ENCODE data around the gene PICK1.
"Not testable (repeated sequence)": the region's sequence is repeated elsewhere in the genome, so short reads cannot be mapped to it uniquely, and the experiment has no call there.

Gene PICK1

GRCh38 chr22:38031491-38031890, 25.7 kb upstream of the PICK1 start:
- DNase-seq: no peak

DNA sequence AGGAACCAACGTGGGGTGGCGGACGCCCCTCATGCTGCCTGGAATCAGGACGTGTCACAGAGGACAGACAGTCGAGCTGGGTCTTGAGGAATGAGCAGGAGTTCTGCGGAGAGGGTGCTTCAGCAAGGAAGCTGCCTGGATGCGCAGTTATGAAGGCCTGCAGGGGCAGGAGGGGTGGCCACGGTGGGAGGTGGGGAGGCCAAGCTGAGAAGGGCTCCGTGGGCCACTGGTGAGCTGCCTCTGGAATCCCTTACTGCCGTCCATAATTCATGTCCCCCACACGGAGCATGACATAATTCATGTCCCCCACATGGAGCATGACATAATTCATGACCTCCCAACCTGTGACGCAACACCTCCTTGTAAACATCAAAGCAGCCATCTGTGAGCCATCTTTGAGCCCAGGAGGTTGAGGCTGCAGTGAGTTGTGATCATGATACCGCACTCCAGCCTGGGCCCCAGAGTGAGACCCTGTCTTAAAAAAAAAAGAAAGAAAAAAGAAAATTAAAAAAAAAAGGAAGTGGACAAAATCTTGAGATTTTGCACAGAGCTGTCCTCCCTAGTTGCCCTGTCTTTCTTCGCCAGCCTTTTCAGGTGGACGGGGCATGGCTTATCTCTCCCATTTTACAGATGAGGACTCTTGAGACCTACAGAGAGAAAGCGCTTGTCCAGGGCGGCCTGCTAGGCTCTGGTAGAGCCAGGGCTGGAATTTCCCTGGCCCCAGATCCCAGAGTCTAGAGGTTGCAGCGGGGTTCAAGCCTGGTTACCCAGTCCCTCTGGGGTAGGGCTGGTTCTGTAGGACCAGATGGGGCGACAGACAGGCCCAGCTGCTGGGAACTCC, 24.3 kb upstream of the PICK1 start:
- DNase-seq: no peak

DNA sequence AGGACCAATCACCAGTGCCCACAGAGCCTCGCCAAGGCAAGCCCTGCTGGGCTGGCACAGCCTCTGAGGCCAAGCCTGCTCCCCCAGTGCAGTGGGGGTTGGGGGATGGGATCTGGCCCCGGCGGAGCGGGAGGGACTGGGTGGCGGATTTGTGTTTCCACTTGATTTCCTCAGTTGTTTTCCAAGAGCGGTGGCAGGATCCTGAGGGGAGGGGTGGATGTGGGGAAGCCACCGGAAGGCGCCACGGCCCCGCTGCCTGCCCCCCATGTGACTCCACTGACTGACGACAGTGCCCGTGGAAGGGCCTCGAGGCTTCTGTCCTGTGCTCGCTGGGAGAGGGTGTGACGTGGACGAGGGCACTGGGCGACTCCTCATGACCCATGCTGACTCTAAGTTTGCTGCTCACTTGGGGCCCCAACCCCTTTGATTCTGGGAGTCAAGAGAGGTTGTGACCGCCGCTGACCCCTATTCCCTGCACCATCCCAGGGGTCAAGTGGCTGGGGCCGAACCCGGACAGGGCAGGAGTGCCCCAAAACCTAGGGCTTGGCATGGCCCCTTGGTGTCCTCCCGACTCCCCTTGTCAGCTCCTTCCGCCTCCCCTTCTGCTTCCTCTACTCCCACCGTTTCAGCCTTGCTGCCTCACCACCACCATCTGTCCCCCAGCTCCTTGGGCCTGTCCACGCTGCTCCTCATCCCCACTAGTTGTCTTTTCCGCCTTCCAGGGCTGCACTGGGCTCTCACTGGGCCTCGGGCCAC, 23.5 kb upstream of the PICK1 start:
- DNase-seq: peak in 1 of 2 experiments; percentile 29

- no peak for DNase-seq
Observed at GRCh38 chr22:38034278-38034882, 22.8 kb upstream of the PICK1 start.

DNA sequence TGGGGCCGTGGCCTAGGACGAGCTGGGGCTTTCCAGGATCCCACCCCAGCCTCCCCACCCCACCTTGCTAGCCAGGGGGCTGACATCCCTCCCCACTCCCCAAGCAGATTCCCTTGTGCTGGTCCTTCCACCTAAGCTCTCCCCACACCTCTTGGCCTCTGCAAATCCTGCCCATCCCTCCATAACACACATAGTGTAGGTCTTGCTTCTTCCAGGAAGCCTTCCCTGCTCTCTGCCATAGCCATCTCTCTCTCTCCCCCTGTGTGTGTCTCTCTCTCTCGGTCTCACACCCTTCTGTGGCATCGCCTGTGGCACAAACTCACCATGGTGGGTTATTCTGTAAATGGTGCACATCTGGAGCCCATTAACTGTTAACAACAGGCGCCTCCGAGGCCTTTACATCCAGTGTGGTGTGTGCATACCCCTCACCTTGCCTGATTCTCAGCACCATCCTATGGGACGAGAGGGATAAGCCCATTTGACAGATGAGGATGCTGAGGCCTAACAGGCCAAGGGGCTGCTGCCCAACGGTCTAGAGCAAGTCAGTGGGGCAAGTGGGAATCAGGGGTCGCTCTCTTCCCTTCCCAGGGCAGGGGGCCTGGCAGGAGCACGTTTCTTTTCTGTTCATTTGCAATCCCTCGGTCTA, 22.2 kb upstream of the PICK1 start:
- no peak for DNase-seq

DNA sequence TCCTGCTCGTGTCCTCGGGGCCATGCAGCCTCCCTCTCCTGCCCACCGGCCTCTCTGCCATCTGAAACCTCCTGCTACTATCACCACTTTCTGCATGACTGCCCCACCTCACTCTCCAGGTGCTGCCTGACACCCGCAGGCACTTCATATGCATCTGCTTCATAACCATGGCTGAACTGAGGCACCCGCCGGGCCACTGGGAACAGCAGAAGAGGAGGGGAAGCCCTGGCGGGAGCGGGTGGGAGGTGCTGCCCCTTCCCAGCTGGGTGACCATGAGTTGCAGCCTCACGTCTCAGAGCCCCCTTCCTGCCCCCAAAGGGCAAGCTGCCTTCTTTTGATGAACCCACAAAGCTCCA, 21.7 kb upstream of the PICK1 start:
- DNase-seq: no peak

DNA sequence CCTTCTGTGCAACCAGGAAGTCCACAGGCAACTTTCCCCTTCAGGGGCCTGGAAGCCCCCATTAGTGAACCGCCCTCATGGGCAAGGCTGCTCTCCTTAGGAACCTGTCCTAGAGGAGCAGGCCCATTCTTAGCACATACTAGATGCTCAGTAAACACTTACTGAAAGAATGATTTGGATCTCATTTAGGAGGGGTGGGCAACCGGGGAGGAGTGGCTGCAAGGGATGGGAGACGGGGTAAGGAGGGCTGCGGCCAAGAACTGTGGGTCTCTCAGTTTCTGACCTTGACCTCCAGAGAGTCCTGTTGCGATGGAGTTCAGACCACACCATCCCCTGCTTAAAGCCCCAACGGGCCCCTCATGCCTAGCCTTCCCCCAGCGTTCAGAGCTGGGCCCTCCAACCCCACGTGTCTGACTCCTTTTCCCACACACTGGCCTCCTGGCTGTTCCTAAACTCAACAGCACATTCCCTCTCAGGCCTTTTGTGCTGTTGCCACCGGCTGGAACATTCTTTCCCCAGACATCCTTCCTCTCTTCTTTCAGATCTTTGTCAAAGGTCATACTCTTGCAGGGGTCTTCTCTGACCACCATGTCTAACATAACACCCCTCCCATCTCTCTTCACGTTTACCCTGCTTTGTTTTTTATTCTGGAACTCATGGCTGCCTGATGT, 20.7 kb upstream of the PICK1 start:
- DNase-seq: no peak

DNA sequence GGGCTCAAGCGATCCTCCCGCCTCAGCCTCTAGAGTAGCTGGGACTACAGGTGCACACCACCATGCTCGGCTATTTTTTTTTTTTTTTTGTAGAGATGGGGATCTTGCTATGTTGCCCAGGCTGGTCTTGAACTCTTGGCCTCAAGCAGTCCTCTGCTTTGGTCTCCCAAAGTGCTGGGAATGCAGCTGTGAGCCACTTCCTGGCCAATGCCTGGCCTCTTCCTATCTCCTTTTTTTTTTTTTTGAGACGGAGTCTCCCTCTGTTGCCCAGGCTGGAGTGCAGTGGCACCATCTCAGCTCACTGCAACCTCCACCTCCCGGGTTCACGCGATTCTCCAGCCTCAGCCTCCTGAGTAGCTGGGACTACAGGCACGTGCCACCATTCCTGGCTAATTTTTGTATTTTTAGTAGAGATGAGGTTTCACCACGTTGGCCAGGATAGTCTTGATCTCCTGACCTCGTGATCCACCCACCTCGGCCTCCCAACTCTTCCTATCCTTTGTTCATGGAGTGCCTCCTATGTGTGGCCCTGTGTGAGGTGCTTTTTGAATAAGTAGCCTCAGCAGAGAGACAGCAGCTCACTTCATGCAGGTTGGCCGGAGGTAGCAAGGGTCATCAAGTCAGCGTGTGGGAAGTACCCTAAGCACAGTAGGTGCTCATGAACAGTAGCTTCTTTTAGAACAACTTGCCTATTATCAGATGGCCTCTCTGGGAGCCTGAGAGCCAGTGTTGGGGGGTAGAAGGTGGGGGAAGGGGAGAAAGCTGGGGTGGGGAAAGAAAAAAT, 19.6 kb upstream of the PICK1 start:
- DNase-seq: not testable (repeated sequence)

DNA sequence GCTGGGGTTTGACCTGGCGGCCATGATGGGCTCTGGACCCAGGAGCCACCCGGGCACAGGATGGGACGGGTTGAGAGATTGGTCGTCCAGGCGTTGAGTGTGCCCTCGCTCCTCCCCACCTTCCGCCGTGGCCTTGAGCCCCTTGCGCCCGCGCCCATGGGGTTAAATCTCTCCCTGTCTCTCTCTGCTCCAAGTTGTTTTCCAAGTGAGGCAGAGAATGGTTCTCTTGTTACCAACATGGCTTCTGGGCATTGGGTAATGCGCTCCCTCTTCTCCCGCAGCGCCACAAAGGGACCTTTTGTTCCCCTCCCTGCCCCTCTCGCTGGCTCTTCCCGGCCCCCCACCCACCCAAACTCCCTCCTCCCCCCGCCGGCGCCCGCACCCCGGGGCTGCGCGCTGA, 18.8 kb upstream of the PICK1 start:
- no peak for DNase-seq

DNA sequence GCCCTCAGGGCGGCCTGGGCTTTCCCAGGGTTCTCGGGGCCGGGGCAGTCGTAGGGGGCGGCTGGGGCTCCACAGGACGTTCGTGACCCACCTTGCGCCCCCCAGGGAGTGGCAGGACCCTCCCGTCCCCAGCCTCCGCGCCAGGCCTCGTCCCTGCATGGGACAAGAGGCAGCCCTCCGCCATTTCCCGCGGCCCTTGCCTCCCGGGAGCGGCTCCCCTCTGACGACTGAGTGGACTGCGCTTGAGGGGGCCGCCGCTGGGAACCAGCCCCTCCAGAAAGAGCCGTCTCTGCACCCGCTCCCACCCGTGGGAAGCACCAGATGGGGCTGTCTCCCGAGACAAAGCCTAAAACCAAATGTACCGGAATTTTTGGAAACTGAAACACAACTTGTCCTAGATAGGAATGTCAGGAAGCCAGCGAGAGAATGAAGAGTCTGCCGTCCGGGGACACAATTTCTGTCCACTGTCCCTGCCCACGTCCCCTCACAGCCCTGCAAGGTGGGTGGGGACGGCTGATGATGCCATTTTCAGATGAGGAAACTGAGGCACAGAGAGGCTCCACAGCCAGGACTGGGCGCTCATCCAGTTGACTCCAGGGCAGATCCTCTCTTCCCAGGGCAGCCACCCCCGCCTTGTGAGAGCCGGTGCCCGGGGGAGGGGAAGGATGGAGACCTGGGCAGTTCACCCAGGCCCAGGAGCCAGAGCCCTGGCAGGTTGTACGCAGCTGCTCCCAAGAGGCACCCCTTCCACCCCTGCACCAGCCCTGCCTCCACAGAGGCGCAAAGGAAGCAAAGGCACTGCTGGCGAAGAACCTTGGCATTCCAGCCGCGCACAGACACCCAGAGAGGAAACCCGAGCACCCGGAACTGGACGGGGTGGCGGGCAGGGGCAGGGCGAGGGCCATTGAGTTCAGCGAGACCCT, 18.1 kb upstream of the PICK1 start:
- DNase-seq: no peak

DNA sequence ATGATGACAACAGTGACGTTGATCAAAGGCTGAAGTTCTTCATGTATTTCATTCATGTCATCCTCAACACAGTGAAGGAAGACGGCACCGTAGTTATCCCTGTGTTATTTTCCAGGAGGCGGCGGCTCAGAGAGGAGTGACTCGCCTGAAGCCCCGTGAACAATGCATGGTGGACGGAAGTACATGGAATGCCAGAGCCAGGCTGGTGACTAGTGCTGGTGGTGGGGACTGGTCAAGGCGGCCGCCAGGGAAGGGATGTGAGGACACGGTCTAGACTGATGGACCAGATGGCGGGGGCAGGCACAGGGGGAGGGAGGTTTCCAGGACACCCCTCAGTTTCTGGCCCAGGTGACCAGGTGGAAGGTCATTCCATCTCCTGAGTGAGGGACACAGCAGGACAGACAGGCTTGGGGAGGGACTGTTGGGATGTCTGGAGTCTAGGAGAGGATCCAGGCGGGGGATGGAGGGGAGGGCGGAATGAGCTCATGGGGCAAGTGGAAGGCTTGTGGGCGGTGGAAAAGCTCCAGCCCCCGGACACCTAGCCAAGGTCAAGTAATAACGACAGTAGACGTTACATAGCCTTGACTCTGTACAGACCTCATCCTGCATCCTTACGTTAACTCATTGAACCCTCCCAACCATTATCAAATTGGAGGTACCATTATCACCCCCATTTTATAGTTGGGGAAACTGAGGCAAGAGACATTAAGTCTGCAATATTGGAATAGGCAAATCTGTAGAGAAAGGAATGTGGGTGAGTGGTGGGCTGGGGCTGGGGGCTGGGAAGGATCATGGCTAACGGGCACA, 16.0 kb upstream of the PICK1 start:
- no peak for DNase-seq

DNA sequence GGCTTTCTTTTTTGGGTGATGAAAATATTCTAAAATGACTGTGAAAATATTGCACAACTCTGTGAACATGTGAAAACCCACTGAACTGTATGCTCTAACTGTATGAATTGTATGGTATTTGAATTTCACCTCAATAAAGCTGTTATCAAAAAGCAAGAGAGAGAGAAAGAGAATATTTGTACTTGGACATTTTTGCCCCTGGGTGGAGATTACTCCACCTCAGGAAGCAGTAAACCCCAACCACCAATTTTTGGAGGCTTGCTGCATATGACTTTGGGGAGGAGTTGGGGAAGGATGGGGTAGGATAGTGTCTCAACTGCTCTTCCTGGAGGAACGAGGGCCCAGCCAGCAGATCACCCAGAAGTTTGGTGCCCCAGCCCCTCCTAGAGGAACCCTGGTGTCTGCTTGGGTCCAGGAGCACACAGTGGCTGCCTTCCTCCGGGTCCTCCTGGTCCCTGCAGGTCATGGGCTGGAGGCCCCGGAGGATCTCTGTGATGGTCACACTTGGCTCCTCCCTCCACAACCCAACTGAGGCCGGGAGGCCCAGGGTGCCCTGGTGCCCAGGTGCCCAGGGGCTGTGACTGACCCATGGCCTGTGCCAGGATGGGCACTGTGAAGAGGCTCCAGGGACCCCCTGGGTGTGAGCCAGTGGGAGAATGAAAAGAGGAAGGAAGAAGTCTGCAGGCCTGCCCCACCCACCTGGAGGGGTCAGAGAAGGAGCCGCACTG, 15.3 kb upstream of the PICK1 start:
- DNase-seq: no peak

GRCh38 chr22:38042488-38042790, 14.8 kb upstream of the PICK1 start:
- DNase-seq: no peak

DNA sequence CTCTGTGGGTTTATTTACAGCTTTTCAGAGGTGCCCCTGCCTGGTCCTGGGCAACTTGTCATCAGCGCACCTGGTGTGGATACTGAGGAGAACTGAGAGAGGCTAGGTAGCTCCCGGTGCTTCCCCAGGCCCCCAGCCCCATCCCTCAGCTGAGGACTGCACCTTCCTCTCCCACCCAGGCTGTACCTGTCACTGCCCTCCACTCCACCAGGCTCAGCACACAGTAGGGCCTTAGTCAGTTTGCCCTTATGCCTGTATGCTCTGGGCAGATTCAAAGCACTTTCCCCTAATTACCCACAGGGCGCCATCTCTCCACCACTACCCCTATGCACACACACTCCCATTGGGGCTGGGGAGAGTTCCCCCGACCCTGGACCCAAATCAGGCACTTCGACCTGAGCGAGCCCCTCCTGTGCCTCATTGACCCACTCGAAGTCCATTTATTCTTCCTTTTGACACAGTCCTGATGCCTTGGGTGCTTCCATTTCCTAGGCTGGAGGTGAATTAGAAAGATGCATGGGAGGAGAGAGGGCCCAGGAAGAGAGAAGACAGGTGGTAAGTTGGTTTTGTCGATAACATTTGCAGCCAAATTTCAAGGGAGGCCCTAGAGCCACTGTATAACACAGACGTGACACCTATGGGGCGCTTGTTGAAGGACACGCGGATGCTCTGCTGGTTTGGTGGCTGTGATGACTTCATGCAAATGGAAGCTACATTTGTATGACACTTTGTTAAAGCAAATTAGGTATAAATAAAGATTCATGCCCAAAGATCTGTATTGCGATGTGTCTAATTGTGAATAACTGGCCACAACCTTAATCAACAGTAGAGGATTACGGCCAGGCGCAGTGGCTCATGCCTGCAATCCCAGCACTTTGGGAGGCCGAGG, 13.8 kb upstream of the PICK1 start:
- DNase-seq: no peak

DNA sequence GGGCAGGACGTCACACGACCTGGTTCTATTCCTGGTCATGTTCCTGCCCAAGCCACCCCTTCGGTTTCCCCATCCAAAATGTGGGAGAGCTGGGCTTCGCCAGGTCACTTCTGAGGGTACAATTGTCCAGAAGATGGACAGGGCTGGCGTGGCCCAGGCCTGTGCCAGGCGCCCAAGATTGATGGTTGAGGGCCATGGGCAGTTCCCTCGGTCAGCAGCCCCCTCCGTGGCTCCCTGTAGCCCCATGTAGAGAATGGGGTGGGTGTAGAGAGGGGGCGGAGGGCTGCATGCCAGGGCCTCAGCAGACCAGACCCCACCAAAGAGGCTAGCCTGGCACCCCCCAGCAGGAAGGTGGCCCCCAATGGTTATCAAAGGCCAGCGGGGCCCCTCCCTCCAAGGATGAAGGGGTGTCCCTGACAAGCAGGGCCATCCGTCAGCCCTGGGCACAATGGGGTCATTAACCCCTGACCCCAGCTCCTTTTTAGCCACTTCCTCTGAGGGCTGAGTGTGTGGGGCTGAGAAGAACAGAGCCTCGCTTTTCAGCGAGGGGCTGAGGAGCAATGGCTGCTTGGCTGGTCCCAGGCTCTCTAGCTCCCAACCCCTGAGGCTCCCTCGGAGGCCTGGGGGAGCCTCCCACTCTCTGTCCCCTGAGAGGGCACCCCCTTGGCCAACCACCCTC, 11.0 kb upstream of the PICK1 start:
- DNase-seq: no peak

- DNase-seq: no peak
Observed at GRCh38 chr22:38049812-38050619, 7.2 kb upstream of the PICK1 start.

GRCh38 chr22:38050720-38051119, 6.5 kb upstream of the PICK1 start:
- DNase-seq: no peak
